ENCODE results near the gene PRKCG. TPM values are rescaled to one million over a fixed set of nuclear protein-coding genes. Genes with fewer than 3 reads are reported as not detected.

The PRKCG gene
- total and polyA plus RNA-seq, 4 experiments from 2014 or later = 0.06 TPM; not detected in 3

DNA sequence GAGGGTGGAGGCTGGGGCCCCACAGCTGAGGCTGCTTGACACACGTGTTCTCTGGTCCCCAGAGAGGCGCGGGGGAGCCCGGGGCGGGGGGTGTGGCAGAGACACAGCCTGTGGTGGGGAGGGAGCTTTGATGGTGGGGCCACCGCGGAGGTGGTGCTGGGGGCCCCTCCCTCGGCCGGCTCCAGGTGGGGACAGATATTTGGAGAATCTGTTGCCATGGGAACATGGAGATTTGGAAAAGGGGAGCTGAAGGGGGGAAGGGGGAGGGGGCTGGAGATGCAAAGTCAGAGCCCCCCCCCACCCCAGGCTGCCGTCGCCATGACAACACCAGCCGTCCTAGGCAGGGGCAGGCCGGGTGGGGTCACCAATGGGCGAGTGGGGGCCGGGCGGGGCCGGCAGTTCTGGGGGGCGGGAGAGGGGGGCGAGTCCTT is 1.2 kb downstream of the PRKCG start:
- Mint-ChIP-seq H3K27ac (peak overlapping the region in 2 of 7 donors; percentile 27 to 40), H3K27me3 (peaks cover 27 to 32% of the 10 kb centered on the region in 2 donors), H3K4me3 (peak overlapping the region in 1 of 8 donors; percentile 61), H3K36me3 (no peaks in the 10 kb centered on the region), H3K4me1 (peaks cover 7 to 25% (median 9%) of the 10 kb centered on the region in 4 donors), H3K9me3 (no peaks in the 10 kb centered on the region)
- intact Hi-C loops (cut with micrococcal nuclease) = loop anchor here (5.0 kb wide), 1 partner anchor 686 kb away; no protein-coding TSS in a partner anchor
- CTCF ChIA-PET (ENCODE audit: partially characterized antibody) = interaction anchor here (0.6 to 4.1 kb wide), 6 partner anchors 15 to 76 kb away, joined by 3 to 47 read pairs (median 6); no protein-coding TSS in a partner anchor
- Histone ChIP-seq H3K36me3 (ENCODE audit: insufficient read depth, low read length) (no peaks in the 10 kb centered on the region), H3K4me1 (ENCODE audit: insufficient read depth, low read length) (peaks cover 43% of the 10 kb centered on the region), H3K9me3 (ENCODE audit: control insufficient read depth in 1 of 2, low read length in 2 of 2) (no peaks in the 10 kb centered on the region), H3K27me3 (ENCODE audit: insufficient read depth, low read length) (peaks cover 45% of the 10 kb centered on the region), H3K27ac (ENCODE audit: low read depth, low read length) (no peak overlapping the region), H3K4me3 (ENCODE audit: low read length in 2 of 2) (no peak overlapping the region)
- peak in 2 of 5 donors; percentile 25 to 57 for DNase-seq
- POLR2A ChIA-PET (ENCODE audit: partially characterized antibody) = interaction anchor here (3.0 kb wide), 1 partner anchor 16 kb away, joined by 40 read pairs; the partner anchor contains the start of gene MYADM

- POLR2A ChIA-PET (ENCODE audit: partially characterized antibody) = interaction anchor here (3.0 kb wide), 1 partner anchor 16 kb away, joined by 40 read pairs; the partner anchor contains the start of gene MYADM
- intact Hi-C loops (cut with micrococcal nuclease) = loop anchor here (5.0 kb wide), 1 partner anchor 686 kb away; no protein-coding TSS in a partner anchor
- Histone ChIP-seq H3K27me3 (ENCODE audit: insufficient read depth, low read length) (peaks cover 44% of the 10 kb centered on the region), H3K36me3 (ENCODE audit: insufficient read depth, low read length) (no peaks in the 10 kb centered on the region), H3K27ac (ENCODE audit: low read depth, low read length) (no peak overlapping the region), H3K4me1 (ENCODE audit: insufficient read depth, low read length) (peaks cover 42% of the 10 kb centered on the region), H3K4me3 (ENCODE audit: low read length in 2 of 2) (no peak overlapping the region), H3K9me3 (ENCODE audit: control insufficient read depth in 1 of 2, low read length in 2 of 2) (no peaks in the 10 kb centered on the region)
- H3K36me3 Mint-ChIP-seq = no peaks in the 10 kb centered on the region
- peak overlapping the region in 4 of 8 donors; percentile 6 to 71 (median 66) for H3K4me3 Mint-ChIP-seq
- peaks cover 27 to 32% of the 10 kb centered on the region in 2 donors for H3K27me3 Mint-ChIP-seq
- peak overlapping the region in 3 of 7 donors; percentile 3 to 93 (median 40) for H3K27ac Mint-ChIP-seq
- DNase-seq = no peak
- CTCF ChIA-PET (ENCODE audit: partially characterized antibody) = interaction anchor here (0.9 to 4.1 kb wide), 4 partner anchors 15 to 43 kb away, joined by 3 to 47 read pairs (median 5); no protein-coding TSS in a partner anchor
- no peaks in the 10 kb centered on the region for H3K9me3 Mint-ChIP-seq
- peaks cover 7 to 22% (median 9%) of the 10 kb centered on the region in 4 donors for H3K4me1 Mint-ChIP-seq
Measured at GRCh38 chr19:53883741-53884140, 1.7 kb downstream of the PRKCG start.

DNA sequence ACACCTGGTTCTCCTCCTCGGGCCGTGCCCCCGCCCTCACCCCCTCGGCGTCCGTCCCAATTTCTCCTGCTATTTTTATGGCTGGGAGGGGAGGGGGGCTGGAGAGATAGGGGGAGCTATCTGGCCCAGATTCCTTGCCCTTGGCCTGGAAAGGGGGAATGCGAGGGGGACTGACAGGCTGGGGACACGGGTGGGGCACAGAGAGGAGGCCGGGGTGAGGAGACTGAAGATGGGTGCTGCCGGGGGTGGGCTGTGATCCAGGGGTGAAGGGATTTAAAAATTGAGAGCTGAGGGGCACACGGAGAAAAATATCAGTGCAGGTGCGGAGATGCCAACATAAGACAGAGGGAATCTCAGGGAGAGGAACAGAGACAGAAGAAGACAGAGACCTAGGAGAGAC is 2.3 kb downstream of the PRKCG start:
- CTCF ChIA-PET (ENCODE audit: partially characterized antibody) = interaction anchor here (1.1 to 4.1 kb wide), 4 partner anchors 10 to 31 kb away, joined by 3 to 47 read pairs (median 4); partner anchors contain the start of gene MYADM
- H3K36me3 ChIP-seq (ENCODE audit: insufficient read depth, low read length) = no peaks in the 10 kb centered on the region
- no peak overlapping the region for H3K4me3 ChIP-seq (ENCODE audit: low read length in 2 of 2)
- peaks cover 36% of the 10 kb centered on the region for H3K4me1 ChIP-seq (ENCODE audit: insufficient read depth, low read length)
- peak overlapping the region in 2 of 8 donors; percentile 18 to 52 for H3K4me3 Mint-ChIP-seq
- H3K9me3 ChIP-seq (ENCODE audit: control insufficient read depth in 1 of 2, low read length in 2 of 2) = no peaks in the 10 kb centered on the region
- intact Hi-C loops (cut with micrococcal nuclease) = loop anchor here (5.0 kb wide), 1 partner anchor 687 kb away; no protein-coding TSS in a partner anchor
- H3K27ac ChIP-seq (ENCODE audit: low read depth, low read length) = no peak overlapping the region
- no peak overlapping the region for H3K27ac Mint-ChIP-seq
- POLR2A ChIA-PET (ENCODE audit: partially characterized antibody) = interaction anchor here (0.6 kb wide), 1 partner anchor 10 kb away, joined by 3 read pairs; no protein-coding TSS in a partner anchor
- H3K9me3 Mint-ChIP-seq = no peaks in the 10 kb centered on the region
- H3K36me3 Mint-ChIP-seq = no peaks in the 10 kb centered on the region
- DNase-seq = no peak
- peaks cover 39% of the 10 kb centered on the region for H3K27me3 ChIP-seq (ENCODE audit: insufficient read depth, low read length)
- H3K4me1 Mint-ChIP-seq = peaks cover 4 to 18% (median 7%) of the 10 kb centered on the region in 4 donors
- peaks cover 24 to 28% of the 10 kb centered on the region in 2 donors for H3K27me3 Mint-ChIP-seq

DNA sequence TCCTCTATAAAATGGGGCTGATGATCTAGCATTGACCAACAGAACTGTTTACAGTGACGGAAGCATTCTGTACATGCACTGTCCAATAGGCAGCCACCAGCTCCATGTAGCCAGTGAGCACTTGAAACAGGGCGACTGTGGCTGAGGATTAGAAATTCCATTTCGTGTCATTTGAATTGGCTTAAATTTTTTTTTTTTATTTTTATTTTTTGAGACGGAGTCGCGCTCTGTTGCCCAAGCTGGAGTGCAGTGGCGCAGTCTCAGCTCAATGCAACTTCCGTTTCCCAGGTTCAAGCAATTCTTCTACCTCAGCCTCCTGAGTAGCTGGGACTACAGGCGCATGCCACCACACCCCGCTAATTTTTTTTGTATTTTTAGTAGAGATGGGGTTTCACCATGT is 3.0 kb downstream of the PRKCG start:
- Histone ChIP-seq H3K4me1 (ENCODE audit: insufficient read depth, low read length) (peaks cover 31% of the 10 kb centered on the region), H3K27ac (ENCODE audit: low read depth, low read length) (no peak overlapping the region), H3K9me3 (ENCODE audit: control insufficient read depth in 1 of 2, low read length in 2 of 2) (no peaks in the 10 kb centered on the region), H3K27me3 (ENCODE audit: insufficient read depth, low read length) (peaks cover 32% of the 10 kb centered on the region), H3K36me3 (ENCODE audit: insufficient read depth, low read length) (no peaks in the 10 kb centered on the region), H3K4me3 (ENCODE audit: low read length in 2 of 2) (no peak overlapping the region)
- H3K36me3 Mint-ChIP-seq = no peaks in the 10 kb centered on the region
- peaks cover 5 to 18% (median 8%) of the 10 kb centered on the region in 4 donors for H3K4me1 Mint-ChIP-seq
- peaks cover 24 to 28% of the 10 kb centered on the region in 2 donors for H3K27me3 Mint-ChIP-seq
- H3K9me3 Mint-ChIP-seq = no peaks in the 10 kb centered on the region
- ChIA-PET CTCF (ENCODE audit: partially characterized antibody) (interaction anchor here (1.1 to 4.1 kb wide), 3 partner anchors 10 to 32 kb away, joined by 3 to 47 read pairs (median 4); partner anchors contain the start of gene MYADM), POLR2A (ENCODE audit: partially characterized antibody) (interaction anchor here (0.6 kb wide), 1 partner anchor 11 kb away, joined by 3 read pairs; no protein-coding TSS in a partner anchor)
- DNase-seq = no peak
- H3K27ac Mint-ChIP-seq = no peak overlapping the region
- intact Hi-C loops (cut with micrococcal nuclease) = no loop called here
- no peak overlapping the region for H3K4me3 Mint-ChIP-seq

- peak overlapping the region in 1 of 7 donors; percentile 46 for H3K27ac Mint-ChIP-seq
- H3K27me3 Mint-ChIP-seq = peaks cover 28 to 31% of the 10 kb centered on the region in 2 donors
- no peaks in the 10 kb centered on the region for H3K9me3 ChIP-seq (ENCODE audit: control insufficient read depth in 1 of 2, low read length in 2 of 2)
- intact Hi-C loops (cut with micrococcal nuclease) = no loop called here
- no peaks in the 10 kb centered on the region for H3K36me3 ChIP-seq (ENCODE audit: insufficient read depth, low read length)
- H3K9me3 Mint-ChIP-seq = no peaks in the 10 kb centered on the region
- peaks cover 0 to 7% (median 1%) of the 10 kb centered on the region in 4 donors for H3K4me1 Mint-ChIP-seq
- no peak overlapping the region for H3K4me3 Mint-ChIP-seq
- H3K27ac ChIP-seq (ENCODE audit: low read depth, low read length) = no peak overlapping the region
- H3K27me3 ChIP-seq (ENCODE audit: insufficient read depth, low read length) = no peaks in the 10 kb centered on the region
- peaks cover 4% of the 10 kb centered on the region for H3K4me1 ChIP-seq (ENCODE audit: insufficient read depth, low read length)
- H3K4me3 ChIP-seq (ENCODE audit: low read length in 2 of 2) = no peak overlapping the region
- ChIA-PET POLR2A (ENCODE audit: partially characterized antibody) (no interaction called here), CTCF (ENCODE audit: partially characterized antibody) (no interaction called here)
- peak in 1 of 5 donors; percentile 28 for DNase-seq
- no peaks in the 10 kb centered on the region for H3K36me3 Mint-ChIP-seq
Measured at GRCh38 chr19:53892301-53892980, 10.4 kb downstream of the PRKCG start.

GRCh38 chr19:53892981-53893325 is 11.0 kb downstream of the PRKCG start:
- no peaks in the 10 kb centered on the region for H3K9me3 ChIP-seq (ENCODE audit: control insufficient read depth in 1 of 2, low read length in 2 of 2)
- no peaks in the 10 kb centered on the region for H3K36me3 Mint-ChIP-seq
- H3K27me3 ChIP-seq (ENCODE audit: insufficient read depth, low read length) = no peaks in the 10 kb centered on the region
- no peak for DNase-seq
- no peaks in the 10 kb centered on the region for H3K36me3 ChIP-seq (ENCODE audit: insufficient read depth, low read length)
- no peak overlapping the region for H3K27ac Mint-ChIP-seq
- H3K27ac ChIP-seq (ENCODE audit: low read depth, low read length) = no peak overlapping the region
- ChIA-PET CTCF (ENCODE audit: partially characterized antibody) (no interaction called here), POLR2A (ENCODE audit: partially characterized antibody) (no interaction called here)
- H3K4me3 ChIP-seq (ENCODE audit: low read length in 2 of 2) = no peak overlapping the region
- H3K4me3 Mint-ChIP-seq = no peak overlapping the region
- intact Hi-C loops (cut with micrococcal nuclease) = no loop called here
- no peaks in the 10 kb centered on the region for H3K9me3 Mint-ChIP-seq
- H3K4me1 ChIP-seq (ENCODE audit: insufficient read depth, low read length) = peaks cover 4% of the 10 kb centered on the region
- H3K27me3 Mint-ChIP-seq = peaks cover 30 to 34% of the 10 kb centered on the region in 2 donors
- H3K4me1 Mint-ChIP-seq = peaks cover 0 to 7% (median 1%) of the 10 kb centered on the region in 4 donors

DNA sequence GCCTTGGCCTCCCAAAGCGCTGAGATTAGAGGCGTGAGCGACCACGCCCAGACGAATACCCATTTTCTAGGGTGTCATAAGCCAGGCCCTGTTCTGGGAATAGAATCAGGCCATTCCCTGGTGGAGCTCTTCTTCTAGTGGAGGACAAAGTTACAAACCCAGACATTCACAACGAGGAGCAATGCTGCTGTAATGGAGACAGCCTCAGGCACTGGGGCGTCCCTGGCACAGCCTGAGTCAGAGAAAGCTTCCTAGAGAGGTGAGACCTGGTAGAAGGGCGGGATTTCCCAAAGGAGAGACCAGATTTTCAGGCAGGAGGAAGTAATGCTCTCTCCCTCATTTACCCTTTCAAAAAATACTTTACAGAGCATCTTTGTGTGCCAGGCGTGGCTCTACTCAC is 12.7 kb downstream of the PRKCG start:
- POLR2A ChIA-PET (ENCODE audit: partially characterized antibody) = no interaction called here
- Mint-ChIP-seq H3K4me3 (no peak overlapping the region), H3K27me3 (peaks cover 44% of the 10 kb centered on the region in 2 donors), H3K27ac (no peak overlapping the region), H3K9me3 (peaks cover 0 to 3% (median 0%) of the 10 kb centered on the region in 8 donors), H3K4me1 (peaks cover 0 to 9% (median 3%) of the 10 kb centered on the region in 4 donors), H3K36me3 (no peaks in the 10 kb centered on the region)
- peaks cover 4% of the 10 kb centered on the region for H3K4me1 ChIP-seq (ENCODE audit: insufficient read depth, low read length)
- CTCF ChIA-PET (ENCODE audit: partially characterized antibody) = no interaction called here
- no peaks in the 10 kb centered on the region for H3K9me3 ChIP-seq (ENCODE audit: control insufficient read depth in 1 of 2, low read length in 2 of 2)
- H3K27ac ChIP-seq (ENCODE audit: low read depth, low read length) = no peak overlapping the region
- DNase-seq = no peak
- intact Hi-C loops (cut with micrococcal nuclease) = no loop called here
- H3K27me3 ChIP-seq (ENCODE audit: insufficient read depth, low read length) = no peaks in the 10 kb centered on the region
- H3K36me3 ChIP-seq (ENCODE audit: insufficient read depth, low read length) = no peaks in the 10 kb centered on the region
- H3K4me3 ChIP-seq (ENCODE audit: low read length in 2 of 2) = no peak overlapping the region
